IMR-90 (cell line): ENCODE measurements around the gene CLK3. TPM values are rescaled to one million over a fixed set of nuclear protein-coding genes. Genes with fewer than 3 reads are reported as not detected.

Experiments
- ATAC-seq: fragments of 200-7000 bp; cut with Tn5 transposase; 2 replicates; pipeline ENCODE4 v1.9.1; 2020; ENCODE audit warnings: low read depth, mild to moderate bottlenecking, moderate library complexity
- BruUV-seq: library from RNA; stranded (reverse); fragments of 400-500 nt; replicated peaks from 2 replicates; lab custom pipeline; 2021; lab: Mats Ljungman, UMichigan
- CTCF ChIA-PET: fragments of 300-600 bp; formaldehyde crosslinking; extraction: SDS; loops from one replicate; lab custom pipeline; 2021; ENCODE audit warnings: antibody characterized with exemption; lab: Yijun Ruan, JAX
- POLR2A ChIA-PET: fragments of 300-600 bp; sonication (Branson Sonifier 250); formaldehyde crosslinking; loops from one replicate; lab custom pipeline; 2022; ENCODE audit warnings: antibody characterized with exemption; ENCODE audit not compliant: unreplicated experiment; lab: Charles Lee
- DNase-seq: peaks from one replicate; pipeline ENCODE4 v3.0.0; 2013
- H2AFZ ChIP-seq: replicated peaks from 2 replicates; pipeline ENCODE3; 2013; ENCODE audit warnings: low read length, mild to moderate bottlenecking; ENCODE audit not compliant: poor library complexity
- H2AK5ac ChIP-seq: 2 replicates; pipeline ENCODE4 v1.6.1; 2013; ENCODE audit warnings: low read depth, low read length, inconsistent platforms
- H2AK9ac ChIP-seq: replicated peaks from 2 replicates; pipeline ENCODE3; 2013; ENCODE audit warnings: mild to moderate bottlenecking, low read depth, low read length, moderate library complexity; ENCODE audit not compliant: poor library complexity
- H2BK120ac ChIP-seq: 2 replicates; pipeline ENCODE4 v1.6.1; 2013; ENCODE audit warnings: low read depth, low read length, inconsistent platforms
- H2BK15ac ChIP-seq: 3 replicates; pipeline ENCODE4 v1.6.1; 2013; ENCODE audit warnings: low read depth, low read length, inconsistent platforms
- H2BK20ac ChIP-seq: 2 replicates; pipeline ENCODE4 v1.6.1; 2013; ENCODE audit warnings: low read depth, mild to moderate bottlenecking, inconsistent platforms, low read length, moderate library complexity
- H2BK5ac ChIP-seq: 2 replicates; pipeline ENCODE4 v1.6.1; 2013; ENCODE audit warnings: mild to moderate bottlenecking, low read depth, low read length, inconsistent platforms; ENCODE audit not compliant: poor library complexity, severe bottlenecking
- H3K14ac ChIP-seq: replicated peaks from 2 replicates; pipeline ENCODE4 v1.6.1; 2013; ENCODE audit warnings: low read depth, low read length, inconsistent platforms
- H3K18ac ChIP-seq: 2 replicates; pipeline ENCODE4 v1.6.1; 2013; ENCODE audit warnings: low read depth, low read length, control low read depth
- H3K23ac ChIP-seq: 2 replicates; pipeline ENCODE4 v1.6.1; 2013; ENCODE audit warnings: low read depth, low read length, inconsistent platforms
- H3K27ac ChIP-seq: 2 replicates; pipeline ENCODE4 v1.5.1; 2013; ENCODE audit warnings: mild to moderate bottlenecking, control low read depth, low read length; ENCODE audit not compliant: insufficient read depth
- H3K27me3 ChIP-seq: 2 replicates; pipeline ENCODE4 v1.6.1; 2013; ENCODE audit warnings: low read length; ENCODE audit not compliant: control insufficient read depth, insufficient read depth
- H3K36me3 ChIP-seq: 2 replicates; pipeline ENCODE4 v1.6.1; 2013; ENCODE audit warnings: low read length, mixed read lengths; ENCODE audit not compliant: control insufficient read depth, insufficient read depth
- H3K4ac ChIP-seq: 2 replicates; pipeline ENCODE4 v1.6.1; 2013; ENCODE audit warnings: low read depth, low read length, inconsistent platforms
- H3K4me1 ChIP-seq: 2 replicates; pipeline ENCODE4 v1.6.1; 2013; ENCODE audit warnings: low read length, mixed read lengths; ENCODE audit not compliant: control insufficient read depth, insufficient read depth
- H3K4me2 ChIP-seq: 2 replicates; pipeline ENCODE4 v1.6.1; 2013; ENCODE audit warnings: low read depth, mild to moderate bottlenecking, control low read depth, low read length, moderate library complexity
- H3K4me3 ChIP-seq: 2 replicates; pipeline ENCODE4 v1.5.1; 2013; ENCODE audit warnings: low read depth, mild to moderate bottlenecking, control low read depth, low read length, moderate library complexity; ENCODE audit not compliant: insufficient read depth
- H3K56ac ChIP-seq: 2 replicates; pipeline ENCODE4 v1.6.1; 2013; ENCODE audit warnings: low read length, inconsistent platforms; ENCODE audit not compliant: insufficient read depth; ENCODE audit errors: extremely low read depth
- H3K79me1 ChIP-seq, 2 experiments: 2 replicates each; pipeline ENCODE4 v1.6.1; 2013; ENCODE audit warnings: low read length in 2 of 2, inconsistent platforms in 1 of 2, low read depth in 1 of 2
- H3K9ac ChIP-seq: 2 replicates; pipeline ENCODE4 v1.6.1; 2013; ENCODE audit warnings: low read depth, low read length, control low read depth
- H3K9me1 ChIP-seq: 2 replicates; pipeline ENCODE4 v1.6.1; 2013; ENCODE audit warnings: low read length, inconsistent platforms; ENCODE audit not compliant: insufficient read depth
- H3K9me3 ChIP-seq: 2 replicates; pipeline ENCODE4 v1.6.1; 2013; ENCODE audit warnings: low read length; ENCODE audit not compliant: control insufficient read depth, insufficient read depth
- H4K20me1 ChIP-seq: 2 replicates; pipeline ENCODE4 v1.6.1; 2013; ENCODE audit warnings: low read length, inconsistent platforms; ENCODE audit not compliant: insufficient read depth
- H4K5ac ChIP-seq: 2 replicates; pipeline ENCODE4 v1.6.1; 2013; ENCODE audit warnings: mild to moderate bottlenecking, low read depth, low read length, control low read depth
- H4K8ac ChIP-seq, 2 experiments: 2 replicates each; pipeline ENCODE4 v1.6.1; 2013; ENCODE audit warnings: low read depth in 2 of 2, low read length in 2 of 2, control low read depth in 1 of 2, inconsistent platforms in 1 of 2
- H4K91ac ChIP-seq: 2 replicates; pipeline ENCODE4 v1.6.1; 2013; ENCODE audit warnings: low read depth, low read length, inconsistent platforms; ENCODE audit not compliant: insufficient read depth
- BHLHE40 ChIP-seq: fragments of 150-350 bp; IDR thresholded peaks from 2 replicates; pipeline ENCODE4 v1.6.1; 2016; ENCODE audit warnings: mild to moderate bottlenecking, low read depth, low read length
- CEBPB ChIP-seq: IDR thresholded peaks from 2 replicates; pipeline ENCODE4 v1.6.1; 2012; ENCODE audit warnings: low read depth, low read length, improper control_type of control experiment
- CHD1 ChIP-seq: IDR thresholded peaks from 2 replicates; pipeline ENCODE4 v1.6.1; 2012; ENCODE audit warnings: low read depth, low read length, improper control_type of control experiment
- CTCF ChIP-seq: conservative IDR thresholded peaks from 2 replicates; pipeline ENCODE4 v1.5.1; 2012; ENCODE audit warnings: mild to moderate bottlenecking, low read depth, low read length, improper control_type of control experiment
- FOS ChIP-seq: fragments of 150-350 bp; IDR thresholded peaks from 2 replicates; pipeline ENCODE4 v1.6.1; 2016; ENCODE audit warnings: low read depth, low read length
- MAFK ChIP-seq: IDR thresholded peaks from 2 replicates; pipeline ENCODE4 v1.6.1; 2012; ENCODE audit warnings: low read depth, low read length, improper control_type of control experiment
- MXI1 ChIP-seq: IDR thresholded peaks from 2 replicates; pipeline ENCODE4 v1.6.1; 2012; ENCODE audit warnings: low read depth, mild to moderate bottlenecking, low read length, moderate library complexity, borderline replicate concordance
- POLR2A ChIP-seq: IDR thresholded peaks from 2 replicates; pipeline ENCODE4 v1.6.1; 2012; ENCODE audit warnings: mild to moderate bottlenecking, low read depth, low read length
- RAD21 ChIP-seq: IDR thresholded peaks from 2 replicates; pipeline ENCODE4 v1.6.1; 2012; ENCODE audit warnings: low read length, improper control_type of control experiment
- RFX5 ChIP-seq: IDR thresholded peaks from 2 replicates; pipeline ENCODE4 v1.8.0; 2012; ENCODE audit warnings: low read depth, mild to moderate bottlenecking, low read length, moderate library complexity
- WGBS, 2 experiments: methylation state at CpG; one replicate each; pipeline versions ENCODE4 v1.1.5 to v1.1.7; 2013; ENCODE audit warnings: missing lambda C conversion rate in 2 of 2; ENCODE audit not compliant: insufficient read length in 1 of 2; ENCODE audit errors: extremely low coverage in 2 of 2; 5-methylcytosine and 5-hydroxymethylcytosine counted together
- dilution Hi-C: fragments of 300-500 bp; cut with HindIII; formaldehyde crosslinking; loops from one replicate; pipeline ENCODE4 v1.14.3; 2018; ENCODE audit warnings: low sequenced_read_pairs; ENCODE audit not compliant: unreplicated experiment
- in situ Hi-C: fragments of 300-500 bp; cut with MboI; formaldehyde crosslinking; loops from 3 replicates; pipeline ENCODE4 v1.14.3; 2019; ENCODE audit warnings: low sequenced_read_pairs, inconsistent platforms, mixed read lengths
- intact Hi-C: fragments of 100-400 bp; cut with micrococcal nuclease; formaldehyde crosslinking; loops from 2 replicates; pipeline ENCODE4 v1.10.0; 2022
- polyA plus RNA-seq, 3 experiments: library from polyadenylated mRNA; depleted of rRNA; stranded (reverse); fragments of >200 nt; gene quantifications; 2 replicates each; pipeline ENCODE4 v1.2.3, GENCODE V29; 2012; ENCODE audit warnings: low replicate concordance in 1 of 3
- total RNA-seq: library from RNA; depleted of rRNA; stranded (reverse); fragments of >200 nt; gene quantifications from 2 replicates; pipeline ENCODE4 v1.2.3, GENCODE V29; 2012
- TF ChIP-seq, protein P1 (sequence below): fragments of 150-350 bp; IDR thresholded peaks from 2 replicates; pipeline ENCODE4 v1.6.1; 2017; ENCODE audit warnings: mild to moderate bottlenecking, antibody characterized with exemption, low read length, low read depth

The CLK3 gene
- total and polyA plus RNA-seq, 2 of the 4 experiments (the other 2 are of a cell fraction) = 84.7 to 117 TPM

GRCh38 chr15:74613089-74613952 is 2.3 kb upstream of the CLK3 start:
- peaks cover 3% of the 10 kb centered on the region; the same call in 1 of the 2 replicates for H3K27me3 ChIP-seq
- H2AFZ ChIP-seq = no peak overlapping the region
- in situ Hi-C loops = no loop called here
- ChIA-PET CTCF (no interaction called here), POLR2A (interaction anchor here (0.8 kb wide), 1 partner anchor 15 kb away, joined by 3 read pairs; no protein-coding TSS in a partner anchor)
- H4K8ac ChIP-seq = no peak overlapping the region
- H3K18ac ChIP-seq = no peak overlapping the region
- 68% methylated on average over 3 of the region's 6 CpGs; no CpG with 5 or more reads in 1 of the 2 experiments for WGBS, 2 experiments
- H3K14ac ChIP-seq = no peak overlapping the region
- 0 out of 2 replicates have a peak overlapping the region, but pooled peaks have one; percentile 39 for H2AK5ac ChIP-seq
- H3K56ac ChIP-seq = no peak overlapping the region
- no peak overlapping the region for H2AK9ac ChIP-seq
- H3K9me1 ChIP-seq = 0 out of 2 replicates have a peak, but pooled peaks cover 2% of the 10 kb centered on the region
- TF ChIP-seq POLR2A = no peak
- TF ChIP-seq FOS = no peak
- TF ChIP-seq MXI1 = no peak
- TF ChIP-seq CTCF = no peak
- no peak for TF ChIP-seq CHD1
- TF ChIP-seq RFX5 = no peak
- TF ChIP-seq, protein P1, sequence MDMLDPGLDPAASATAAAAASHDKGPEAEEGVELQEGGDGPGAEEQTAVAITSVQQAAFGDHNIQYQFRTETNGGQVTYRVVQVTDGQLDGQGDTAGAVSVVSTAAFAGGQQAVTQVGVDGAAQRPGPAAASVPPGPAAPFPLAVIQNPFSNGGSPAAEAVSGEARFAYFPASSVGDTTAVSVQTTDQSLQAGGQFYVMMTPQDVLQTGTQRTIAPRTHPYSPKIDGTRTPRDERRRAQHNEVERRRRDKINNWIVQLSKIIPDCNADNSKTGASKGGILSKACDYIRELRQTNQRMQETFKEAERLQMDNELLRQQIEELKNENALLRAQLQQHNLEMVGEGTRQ = no peak
- TF ChIP-seq BHLHE40 = no peak
- no peak for TF ChIP-seq MAFK
- TF ChIP-seq RAD21 = no peak
- TF ChIP-seq CEBPB = no peak
- no peak overlapping the region for H2BK15ac ChIP-seq
- dilution Hi-C loops = no loop called here
- H2BK120ac ChIP-seq = no peak overlapping the region
- H3K4ac ChIP-seq = no peak overlapping the region
- ATAC-seq = no peak
- no peak overlapping the region for H3K27ac ChIP-seq
- peaks cover 8% of the 10 kb centered on the region for H3K4me1 ChIP-seq
- no peak for DNase-seq
- no peak overlapping the region for H3K4me3 ChIP-seq
- H4K5ac ChIP-seq = no peak overlapping the region
- no peak overlapping the region for H3K4me2 ChIP-seq
- BruUV-seq = no TSS peak
- H4K91ac ChIP-seq = no peak overlapping the region
- no peak overlapping the region for H2BK5ac ChIP-seq
- no peak overlapping the region for H3K9ac ChIP-seq
- H3K79me1 ChIP-seq = peaks cover 0 to 26% of the 10 kb centered on the region in 2 experiments; a peak in 2 of 4 replicates
- no peak overlapping the region for H3K23ac ChIP-seq
- H4K20me1 ChIP-seq = peaks cover 23% of the 10 kb centered on the region
- intact Hi-C loops = no loop called here
- no peak overlapping the region for H2BK20ac ChIP-seq
- no peaks in the 10 kb centered on the region for H3K9me3 ChIP-seq
- H3K36me3 ChIP-seq = no peaks in the 10 kb centered on the region
